Measurements from ENCODE around the gene BCL2.

DNA sequence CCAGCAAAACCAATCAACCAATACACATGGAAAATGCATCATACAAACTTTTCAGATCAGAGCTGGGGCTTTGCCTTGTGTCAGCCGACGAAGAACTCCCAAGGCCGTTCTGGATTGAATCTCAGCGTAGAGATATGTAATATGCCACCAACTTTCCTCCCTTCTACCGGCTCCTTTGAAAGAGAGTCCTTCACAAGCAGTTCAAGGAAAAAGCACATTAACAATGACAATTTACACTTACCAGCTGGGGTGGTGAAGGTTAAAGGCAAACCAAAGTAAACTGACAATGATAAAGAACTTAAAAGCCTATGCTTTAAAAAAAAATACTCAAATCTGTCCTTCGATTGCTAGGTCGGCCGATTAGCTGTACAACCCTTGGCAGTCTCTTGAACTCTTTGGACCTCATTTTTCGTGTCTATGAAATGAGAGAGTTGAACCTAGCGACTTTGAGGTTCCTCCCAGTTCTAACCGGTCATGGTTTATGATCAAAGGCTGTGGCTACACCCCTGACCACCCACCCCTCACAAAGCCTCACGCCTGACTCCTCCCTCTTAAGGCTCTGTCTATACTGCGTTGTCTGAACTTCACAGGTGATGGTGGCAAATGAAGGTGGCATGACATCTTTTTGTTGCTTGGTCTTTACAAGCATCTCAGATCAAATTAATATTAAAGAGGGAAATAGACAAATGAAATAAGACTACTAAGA lies 46.2 kb downstream of the BCL2 start:
- TF ChIP-seq EP300 (IDR thresholded peaks at IDR 0.05; ENCODE audit: borderline replicate concordance), result no peak
- TF ChIP-seq TAF1 (IDR thresholded peaks at IDR 0.05; ENCODE audit: low read depth), result no peak
- TF ChIP-seq, protein P1, sequence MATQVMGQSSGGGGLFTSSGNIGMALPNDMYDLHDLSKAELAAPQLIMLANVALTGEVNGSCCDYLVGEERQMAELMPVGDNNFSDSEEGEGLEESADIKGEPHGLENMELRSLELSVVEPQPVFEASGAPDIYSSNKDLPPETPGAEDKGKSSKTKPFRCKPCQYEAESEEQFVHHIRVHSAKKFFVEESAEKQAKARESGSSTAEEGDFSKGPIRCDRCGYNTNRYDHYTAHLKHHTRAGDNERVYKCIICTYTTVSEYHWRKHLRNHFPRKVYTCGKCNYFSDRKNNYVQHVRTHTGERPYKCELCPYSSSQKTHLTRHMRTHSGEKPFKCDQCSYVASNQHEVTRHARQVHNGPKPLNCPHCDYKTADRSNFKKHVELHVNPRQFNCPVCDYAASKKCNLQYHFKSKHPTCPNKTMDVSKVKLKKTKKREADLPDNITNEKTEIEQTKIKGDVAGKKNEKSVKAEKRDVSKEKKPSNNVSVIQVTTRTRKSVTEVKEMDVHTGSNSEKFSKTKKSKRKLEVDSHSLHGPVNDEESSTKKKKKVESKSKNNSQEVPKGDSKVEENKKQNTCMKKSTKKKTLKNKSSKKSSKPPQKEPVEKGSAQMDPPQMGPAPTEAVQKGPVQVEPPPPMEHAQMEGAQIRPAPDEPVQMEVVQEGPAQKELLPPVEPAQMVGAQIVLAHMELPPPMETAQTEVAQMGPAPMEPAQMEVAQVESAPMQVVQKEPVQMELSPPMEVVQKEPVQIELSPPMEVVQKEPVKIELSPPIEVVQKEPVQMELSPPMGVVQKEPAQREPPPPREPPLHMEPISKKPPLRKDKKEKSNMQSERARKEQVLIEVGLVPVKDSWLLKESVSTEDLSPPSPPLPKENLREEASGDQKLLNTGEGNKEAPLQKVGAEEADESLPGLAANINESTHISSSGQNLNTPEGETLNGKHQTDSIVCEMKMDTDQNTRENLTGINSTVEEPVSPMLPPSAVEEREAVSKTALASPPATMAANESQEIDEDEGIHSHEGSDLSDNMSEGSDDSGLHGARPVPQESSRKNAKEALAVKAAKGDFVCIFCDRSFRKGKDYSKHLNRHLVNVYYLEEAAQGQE (IDR thresholded peaks at IDR 0.05; ENCODE audit: low read depth), result no peak
- TF ChIP-seq, protein P2, sequence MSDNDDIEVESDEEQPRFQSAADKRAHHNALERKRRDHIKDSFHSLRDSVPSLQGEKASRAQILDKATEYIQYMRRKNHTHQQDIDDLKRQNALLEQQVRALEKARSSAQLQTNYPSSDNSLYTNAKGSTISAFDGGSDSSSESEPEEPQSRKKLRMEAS (IDR thresholded peaks at IDR 0.05), result no peak
- TF ChIP-seq ZBTB7A (IDR thresholded peaks at IDR 0.05; ENCODE audit: low read depth), result no peak
- TF ChIP-seq EGR1 (IDR thresholded peaks at IDR 0.05), result no peak
- no peak for TF ChIP-seq TEAD4 (IDR thresholded peaks at IDR 0.05)
- no peak for TF ChIP-seq RAD21 (IDR thresholded peaks at IDR 0.05; ENCODE audit: low read depth)
- TF ChIP-seq CEBPB (IDR thresholded peaks at IDR 0.05), result no peak
- no peak for TF ChIP-seq TCF12 (IDR thresholded peaks at IDR 0.05; ENCODE audit: low read depth)
- TF ChIP-seq YY1 (IDR thresholded peaks at IDR 0.05; ENCODE audit: low read depth), result no peak

Data from Ishikawa (cell line).